H9 (cell line): Measurements from ENCODE around the gene FOXI1. TPM values are rescaled to one million over a fixed set of nuclear protein-coding genes. Genes with fewer than 3 reads are reported as not detected.

Experiments
- DNase-seq: peaks from one replicate; pipeline ENCODE4 v3.0.0-alpha.2; 2017
- H2AFZ ChIP-seq: one replicate; pipeline ENCODE4 v1.6.1; 2013; ENCODE audit warnings: mild to moderate bottlenecking, low read length, control low read depth, moderate library complexity
- H2AK5ac ChIP-seq: 2 replicates; pipeline ENCODE4 v1.6.1; 2013; ENCODE audit warnings: low read length, control low read depth, mixed read lengths; ENCODE audit not compliant: insufficient read length
- H2BK120ac ChIP-seq: one replicate; pipeline ENCODE4 v1.6.1; 2013; ENCODE audit warnings: low read depth, mild to moderate bottlenecking, low read length, control low read depth, inconsistent platforms; ENCODE audit not compliant: poor library complexity, severe bottlenecking
- H2BK12ac ChIP-seq: 2 replicates; pipeline ENCODE4 v1.6.1; 2013; ENCODE audit warnings: low read length, control low read depth, mixed read lengths, low read depth; ENCODE audit not compliant: insufficient read length
- H2BK15ac ChIP-seq: 2 replicates; pipeline ENCODE4 v1.6.1; 2013; ENCODE audit warnings: low read depth, low read length, control low read depth
- H2BK20ac ChIP-seq: one replicate; pipeline ENCODE4 v1.6.1; 2013; ENCODE audit warnings: low read depth, mild to moderate bottlenecking, low read length, control low read depth, inconsistent platforms; ENCODE audit not compliant: poor library complexity, severe bottlenecking
- H2BK5ac ChIP-seq: 2 replicates; pipeline ENCODE4 v1.6.1; 2013; ENCODE audit warnings: low read length, control low read depth, mixed read lengths; ENCODE audit not compliant: insufficient read length
- H3K14ac ChIP-seq: 2 replicates; pipeline ENCODE4 v1.6.1; 2013; ENCODE audit warnings: low read length, control low read depth; ENCODE audit not compliant: insufficient read depth
- H3K18ac ChIP-seq: 2 replicates; pipeline ENCODE4 v1.6.1; 2013; ENCODE audit warnings: low read depth, mild to moderate bottlenecking, mixed read lengths, low read length, control low read depth; ENCODE audit not compliant: insufficient read length
- H3K23ac ChIP-seq: 2 replicates; pipeline ENCODE4 v1.6.1; 2013; ENCODE audit warnings: low read length, control low read depth, mixed read lengths, low read depth; ENCODE audit not compliant: insufficient read length
- H3K23me2 ChIP-seq: 2 replicates; pipeline ENCODE4 v1.6.1; 2013; ENCODE audit warnings: low read depth, mild to moderate bottlenecking, mixed read lengths, low read length, control low read depth; ENCODE audit not compliant: insufficient read length, poor library complexity, severe bottlenecking
- H3K27ac ChIP-seq: 2 replicates; pipeline ENCODE4 v1.5.1; 2013; ENCODE audit warnings: low read length, control low read depth, mixed read lengths, low read depth; ENCODE audit not compliant: insufficient read length
- H3K27me3 ChIP-seq: 2 replicates; pipeline ENCODE4 v1.6.1; 2013; ENCODE audit warnings: low read length, control low read depth, inconsistent platforms; ENCODE audit not compliant: insufficient read depth
- H3K4ac ChIP-seq: 2 replicates; pipeline ENCODE4 v1.6.1; 2013; ENCODE audit warnings: low read depth, mild to moderate bottlenecking, control low read depth, inconsistent platforms, low read length, moderate library complexity
- H3K4me1 ChIP-seq: 2 replicates; pipeline ENCODE4 v1.6.1; 2013; ENCODE audit warnings: low read length, control low read depth, inconsistent platforms; ENCODE audit not compliant: insufficient read depth
- H3K4me2 ChIP-seq: 2 replicates; pipeline ENCODE4 v1.6.1; 2013; ENCODE audit warnings: low read length, control low read depth, mixed read lengths; ENCODE audit not compliant: insufficient read length, insufficient read depth
- H3K56ac ChIP-seq: 2 replicates; pipeline ENCODE4 v1.6.1; 2013; ENCODE audit warnings: low read depth, mild to moderate bottlenecking, mixed read lengths, low read length, control low read depth; ENCODE audit not compliant: insufficient read length
- H3K79me1 ChIP-seq: 2 replicates; pipeline ENCODE4 v1.6.1; 2013; ENCODE audit warnings: low read depth, mild to moderate bottlenecking, moderate library complexity, low read length, control low read depth, inconsistent platforms; ENCODE audit not compliant: insufficient read depth, poor library complexity, severe bottlenecking
- H3K79me2 ChIP-seq: 2 replicates; pipeline ENCODE4 v1.6.1; 2013; ENCODE audit warnings: low read length, control low read depth, inconsistent platforms; ENCODE audit not compliant: insufficient read depth
- H3K9ac ChIP-seq: 2 replicates; pipeline ENCODE4 v1.6.1; 2013; ENCODE audit warnings: low read length, control low read depth, mixed read lengths; ENCODE audit not compliant: insufficient read length; ENCODE audit errors: extremely low read depth
- H3K9me3 ChIP-seq: one replicate; pipeline ENCODE4 v1.6.1; 2013; ENCODE audit warnings: low read depth, low read length, inconsistent platforms; ENCODE audit not compliant: control insufficient read depth
- H3T11ph ChIP-seq: one replicate; pipeline ENCODE4 v1.6.1; 2013; ENCODE audit warnings: mild to moderate bottlenecking, low read length, control low read depth, inconsistent platforms
- H4K20me1 ChIP-seq: one replicate; pipeline ENCODE4 v1.6.1; 2013; ENCODE audit not compliant: control insufficient read depth, insufficient read length, insufficient read depth
- H4K5ac ChIP-seq: 2 replicates; pipeline ENCODE4 v1.6.1; 2013; ENCODE audit warnings: low read depth, mild to moderate bottlenecking, mixed read lengths, low read length, control low read depth; ENCODE audit not compliant: insufficient read length
- H4K8ac ChIP-seq: replicated peaks from 2 replicates; pipeline ENCODE4 v1.6.1; 2013; ENCODE audit warnings: low read length, control low read depth, mixed read lengths, low read depth; ENCODE audit not compliant: insufficient read length
- H4K91ac ChIP-seq: 2 replicates; pipeline ENCODE4 v1.6.1; 2013; ENCODE audit warnings: low read depth, mild to moderate bottlenecking, moderate library complexity, mixed read lengths, low read length, control low read depth; ENCODE audit not compliant: insufficient read length
- H3K27ac Mint-ChIP-seq, 3 experiments: 2 replicates in 2 of 3; 3 replicates in 1 of 3; pipeline ENCODE4 v1.8.0; 2020 to 2021; ENCODE audit warnings: mixed read lengths in 3 of 3, mild to moderate bottlenecking in 1 of 3, moderate library complexity in 1 of 3
- H3K27me3 Mint-ChIP-seq: 2 replicates; pipeline ENCODE4 v1.8.0; 2021; ENCODE audit warnings: low read depth, mild to moderate bottlenecking, moderate library complexity, mixed read lengths
- H3K36me3 Mint-ChIP-seq, 3 experiments: 2 replicates in 2 of 3; 3 replicates in 1 of 3; pipeline ENCODE4 v1.8.0; 2020 to 2021; ENCODE audit warnings: low read depth in 3 of 3, mixed read lengths in 3 of 3; ENCODE audit not compliant: insufficient read depth in 1 of 3
- H3K4me1 Mint-ChIP-seq, 2 experiments: 2 replicates each; pipeline ENCODE4 v1.8.0; 2020; ENCODE audit warnings: mixed read lengths in 2 of 2
- H3K4me3 Mint-ChIP-seq, 2 experiments: 2 replicates in 1 of 2; 3 replicates in 1 of 2; pipeline ENCODE4 v1.8.0; 2020 to 2021; ENCODE audit warnings: mild to moderate bottlenecking in 2 of 2, mixed read lengths in 2 of 2, moderate library complexity in 1 of 2
- H3K9me3 Mint-ChIP-seq, 2 experiments: 2 replicates in 1 of 2; 3 replicates in 1 of 2; pipeline ENCODE4 v1.8.0; 2020; ENCODE audit warnings: mild to moderate bottlenecking in 2 of 2, mixed read lengths in 2 of 2, moderate library complexity in 1 of 2
- CTCF ChIP-seq: fragments of 200-600 bp; sonication (generic); conservative IDR thresholded peaks from 3 replicates; pipeline ENCODE4 v1.8.0; 2021; ENCODE audit warnings: antibody characterized with exemption, mild to moderate bottlenecking
- WGBS: extraction: QIAGEN DNeasy Blood & Tissue Kit; methylation state at CpG from one replicate; pipeline ENCODE4 v1.1.7; 2013; ENCODE audit warnings: missing lambda C conversion rate, low lambda C conversion rate, mixed read lengths; ENCODE audit not compliant: insufficient read length; ENCODE audit errors: extremely low coverage; 5-methylcytosine and 5-hydroxymethylcytosine counted together
- total RNA-seq: library from RNA; stranded (reverse); gene quantifications from 2 replicates; pipeline ENCODE4 v1.2.1, GENCODE V29; 2021

The FOXI1 gene
- total RNA-seq, 1 experiment from 2014 or later, result not detected

- peak; percentile 14 for DNase-seq
- H3K79me1 ChIP-seq, result no peaks in the 10 kb centered on the region
- no peak overlapping the region for H4K5ac ChIP-seq
- no peak overlapping the region for H4K8ac ChIP-seq
- H3K56ac ChIP-seq, result no peak overlapping the region
- no peaks in the 10 kb centered on the region; the same call in 1 of the 2 replicates for H3K27me3 ChIP-seq
- H3K4me2 ChIP-seq, result no peak overlapping the region
- H2BK15ac ChIP-seq, result no peak overlapping the region
- no peaks in the 10 kb centered on the region for H3K9me3 ChIP-seq
- no peak overlapping the region for H3K18ac ChIP-seq
- H2BK20ac ChIP-seq, result no peak overlapping the region
- no CpG with 5 or more reads among the region's 3 CpGs for WGBS
- Mint-ChIP-seq H3K9me3 (peaks cover 10 to 15% of the 10 kb centered on the region in 2 experiments), H3K4me1 (peaks cover 33 to 45% of the 10 kb centered on the region in 2 experiments), H3K27ac (no peak overlapping the region), H3K27me3 (peaks cover 93% of the 10 kb centered on the region), H3K36me3 (peaks cover 6 to 11% (median 8%) of the 10 kb centered on the region in 3 experiments; a peak in 6 of 7 replicates), H3K4me3 (peak overlapping the region in 1 of 2 experiments; percentile 7; a peak in 1 of 5 replicates)
- no peak overlapping the region for H2BK5ac ChIP-seq
- H2AK5ac ChIP-seq, result no peak overlapping the region
- no peak overlapping the region for H3K14ac ChIP-seq
- no peak overlapping the region for H4K91ac ChIP-seq
- no peak overlapping the region for H3K27ac ChIP-seq
- H3T11ph ChIP-seq, result no peak overlapping the region
- H3K4me1 ChIP-seq, result no peaks in the 10 kb centered on the region
- H3K9ac ChIP-seq, result no peak overlapping the region
- no peak overlapping the region for H3K4ac ChIP-seq
- TF ChIP-seq CTCF, result no peak
- no peak overlapping the region for H2BK120ac ChIP-seq
- H3K79me2 ChIP-seq, result no peaks in the 10 kb centered on the region
- no peaks in the 10 kb centered on the region for H4K20me1 ChIP-seq
- no peak overlapping the region for H3K23ac ChIP-seq
- no peaks in the 10 kb centered on the region for H3K23me2 ChIP-seq
- H2AFZ ChIP-seq, result no peak overlapping the region
- H2BK12ac ChIP-seq, result no peak overlapping the region
Measured at GRCh38 chr5:170110403-170111087, 4.8 kb downstream of the FOXI1 start.
